ENCODE data around the gene TFB2M.

Gene TFB2M

GRCh38 chr1:246588159-246588721 is 22.2 kb upstream of the TFB2M start:
- TF ChIP-seq, protein P1, sequence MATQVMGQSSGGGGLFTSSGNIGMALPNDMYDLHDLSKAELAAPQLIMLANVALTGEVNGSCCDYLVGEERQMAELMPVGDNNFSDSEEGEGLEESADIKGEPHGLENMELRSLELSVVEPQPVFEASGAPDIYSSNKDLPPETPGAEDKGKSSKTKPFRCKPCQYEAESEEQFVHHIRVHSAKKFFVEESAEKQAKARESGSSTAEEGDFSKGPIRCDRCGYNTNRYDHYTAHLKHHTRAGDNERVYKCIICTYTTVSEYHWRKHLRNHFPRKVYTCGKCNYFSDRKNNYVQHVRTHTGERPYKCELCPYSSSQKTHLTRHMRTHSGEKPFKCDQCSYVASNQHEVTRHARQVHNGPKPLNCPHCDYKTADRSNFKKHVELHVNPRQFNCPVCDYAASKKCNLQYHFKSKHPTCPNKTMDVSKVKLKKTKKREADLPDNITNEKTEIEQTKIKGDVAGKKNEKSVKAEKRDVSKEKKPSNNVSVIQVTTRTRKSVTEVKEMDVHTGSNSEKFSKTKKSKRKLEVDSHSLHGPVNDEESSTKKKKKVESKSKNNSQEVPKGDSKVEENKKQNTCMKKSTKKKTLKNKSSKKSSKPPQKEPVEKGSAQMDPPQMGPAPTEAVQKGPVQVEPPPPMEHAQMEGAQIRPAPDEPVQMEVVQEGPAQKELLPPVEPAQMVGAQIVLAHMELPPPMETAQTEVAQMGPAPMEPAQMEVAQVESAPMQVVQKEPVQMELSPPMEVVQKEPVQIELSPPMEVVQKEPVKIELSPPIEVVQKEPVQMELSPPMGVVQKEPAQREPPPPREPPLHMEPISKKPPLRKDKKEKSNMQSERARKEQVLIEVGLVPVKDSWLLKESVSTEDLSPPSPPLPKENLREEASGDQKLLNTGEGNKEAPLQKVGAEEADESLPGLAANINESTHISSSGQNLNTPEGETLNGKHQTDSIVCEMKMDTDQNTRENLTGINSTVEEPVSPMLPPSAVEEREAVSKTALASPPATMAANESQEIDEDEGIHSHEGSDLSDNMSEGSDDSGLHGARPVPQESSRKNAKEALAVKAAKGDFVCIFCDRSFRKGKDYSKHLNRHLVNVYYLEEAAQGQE (IDR thresholded peaks at IDR 0.05; ENCODE audit: insufficient read depth in 1 of 2, low read depth in 2 of 2, low read length in 2 of 2): no peak
- TF ChIP-seq TAF1 (IDR thresholded peaks at IDR 0.05; ENCODE audit: borderline replicate concordance, insufficient read depth, low read length) (no peak), SIN3A (IDR thresholded peaks at IDR 0.05; ENCODE audit: borderline replicate concordance, insufficient read depth, low read length) (no peak), FOXP2 (optimal IDR thresholded peaks at IDR 0.05; ENCODE audit: borderline replicate concordance, extremely low read depth, extremely low read length, insufficient read depth) (no peak), POLR2AphosphoS5 (IDR thresholded peaks at IDR 0.05; ENCODE audit: low read depth, low read length) (no peak)

DNA sequence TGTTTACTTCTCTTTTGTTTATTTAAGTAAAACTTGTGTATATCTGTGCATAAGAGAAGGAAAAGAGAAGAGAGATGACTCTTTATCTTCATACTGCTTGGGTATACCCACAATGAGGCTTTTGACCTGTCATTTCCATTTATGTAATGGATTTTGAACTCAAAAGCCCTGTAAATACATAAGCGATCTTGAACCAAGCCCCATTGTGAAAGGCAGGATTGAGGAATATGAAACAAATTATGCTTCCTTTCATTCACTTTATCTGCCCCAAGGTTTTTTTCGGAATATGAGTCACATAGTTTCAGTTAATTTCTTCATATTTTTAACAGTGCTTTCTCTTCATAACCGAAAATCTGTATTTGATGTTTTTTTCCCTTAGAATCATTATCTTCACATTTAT is 21.5 kb upstream of the TFB2M start:
- TF ChIP-seq TAF1 (IDR thresholded peaks at IDR 0.05; ENCODE audit: borderline replicate concordance, insufficient read depth, low read length) (no peak), SIN3A (IDR thresholded peaks at IDR 0.05; ENCODE audit: borderline replicate concordance, insufficient read depth, low read length) (no peak), FOXP2 (optimal IDR thresholded peaks at IDR 0.05; ENCODE audit: borderline replicate concordance, extremely low read depth, extremely low read length, insufficient read depth) (no peak), POLR2AphosphoS5 (IDR thresholded peaks at IDR 0.05; ENCODE audit: low read depth, low read length) (no peak)
- TF ChIP-seq, protein P1 (IDR thresholded peaks at IDR 0.05; ENCODE audit: insufficient read depth in 1 of 2, low read depth in 2 of 2, low read length in 2 of 2): no peak

- TF ChIP-seq POLR2AphosphoS5 (IDR thresholded peaks at IDR 0.05; ENCODE audit: low read depth, low read length) (no peak), SIN3A (IDR thresholded peaks at IDR 0.05; ENCODE audit: borderline replicate concordance, insufficient read depth, low read length) (no peak), TAF1 (IDR thresholded peaks at IDR 0.05; ENCODE audit: borderline replicate concordance, insufficient read depth, low read length) (no peak), FOXP2 (optimal IDR thresholded peaks at IDR 0.05; ENCODE audit: borderline replicate concordance, extremely low read depth, extremely low read length, insufficient read depth) (no peak)
- TF ChIP-seq, protein P1 (IDR thresholded peaks at IDR 0.05; ENCODE audit: insufficient read depth in 1 of 2, low read depth in 2 of 2, low read length in 2 of 2): no peak
Observed at GRCh38 chr1:246587032-246587431, 21.0 kb upstream of the TFB2M start.

- TF ChIP-seq, protein P1 (IDR thresholded peaks at IDR 0.05; ENCODE audit: insufficient read depth in 1 of 2, low read depth in 2 of 2, low read length in 2 of 2): no peak
- no peak for TF ChIP-seq POLR2AphosphoS5 (IDR thresholded peaks at IDR 0.05; ENCODE audit: low read depth, low read length)
- no peak for TF ChIP-seq FOXP2 (optimal IDR thresholded peaks at IDR 0.05; ENCODE audit: borderline replicate concordance, extremely low read depth, extremely low read length, insufficient read depth)
Observed at GRCh38 chr1:246583448-246584185, 17.6 kb upstream of the TFB2M start.

Measured in PFSK-1 (cell line).